Progenitor cell of endocrine pancreas (in vitro differentiated cells): Measurements from ENCODE around the gene GRIK5. TPM values are rescaled to one million over a fixed set of nuclear protein-coding genes. Genes with fewer than 3 reads are reported as not detected.
A peak's percentile ranks its signal among the peaks of the same experiment; 100 is the strongest.

Experiments used
- DNase-seq: peaks from one replicate; pipeline ENCODE4 v3.0.0; 2021; ENCODE audit warnings: low spot score; ENCODE audit not compliant: unreplicated experiment
- H3K27ac Mint-ChIP-seq: 2 replicates; pipeline ENCODE4 v1.8.0; 2021; ENCODE audit warnings: mild to moderate bottlenecking, moderate library complexity, mixed read lengths
- H3K27me3 Mint-ChIP-seq: 2 replicates; pipeline ENCODE4 v1.8.0; 2021; ENCODE audit warnings: mixed read lengths
- H3K36me3 Mint-ChIP-seq: 2 replicates; pipeline ENCODE4 v1.8.0; 2022; ENCODE audit warnings: mixed read lengths; ENCODE audit not compliant: insufficient read depth
- H3K4me1 Mint-ChIP-seq: 2 replicates; pipeline ENCODE4 v1.8.0; 2021; ENCODE audit warnings: low read depth, mixed read lengths
- H3K4me3 Mint-ChIP-seq: 2 replicates; pipeline ENCODE4 v1.8.0; 2021; ENCODE audit warnings: low read depth, mild to moderate bottlenecking, moderate library complexity, mixed read lengths
- H3K9me3 Mint-ChIP-seq: 2 replicates; pipeline ENCODE4 v1.8.0; 2021; ENCODE audit warnings: low read depth, mixed read lengths
- CTCF ChIP-seq: fragments of 200-600 bp; sonication (generic); IDR thresholded peaks from one replicate; pipeline ENCODE4 v1.5.0; 2021; ENCODE audit warnings: antibody characterized with exemption, mild to moderate bottlenecking; ENCODE audit not compliant: unreplicated experiment
- long read RNA-seq: library from polyadenylated mRNA; unstranded; transcript quantifications from one replicate; pipeline ENCODE4 v2.0.0, GENCODE V29; 2020
- total RNA-seq: library from RNA; stranded (reverse); gene quantifications from 2 replicates; pipeline ENCODE4 v1.2.1, GENCODE V29; 2021

Gene GRIK5
- 10.7 and 11.6 TPM in 2 replicates for total RNA-seq
- long read RNA-seq = 0 reads

- H3K36me3 Mint-ChIP-seq = no peaks in the 10 kb centered on the region
- no peak within 1 kb of the TSS for H3K4me3 Mint-ChIP-seq
- no peak for TF ChIP-seq CTCF
- H3K4me1 Mint-ChIP-seq = no peaks in the 10 kb centered on the region
- H3K9me3 Mint-ChIP-seq = no peaks in the 10 kb centered on the region
- DNase-seq = no peak
- no peak within 1 kb of the TSS for H3K27ac Mint-ChIP-seq
- peaks cover 12% of the 10 kb centered on the region for H3K27me3 Mint-ChIP-seq
Observed at GRCh38 chr19:42069619-42070351, at the start of gene GRIK5. GRIK5 (minus strand) TSS chr19:42070206; CDS start chr19:42065770, 4,436 bp downstream.

- H3K9me3 Mint-ChIP-seq = no peaks in the 10 kb centered on the region
- no peak for TF ChIP-seq CTCF
- H3K4me1 Mint-ChIP-seq = no peaks in the 10 kb centered on the region
- peaks cover 34% of the 10 kb centered on the region for H3K27me3 Mint-ChIP-seq
- no peak for DNase-seq
- no peaks in the 10 kb centered on the region for H3K36me3 Mint-ChIP-seq
- H3K4me3 Mint-ChIP-seq = no peak overlapping the region
- H3K27ac Mint-ChIP-seq = no peak overlapping the region
Observed at GRCh38 chr19:42117076-42117475, 47.1 kb upstream of the GRIK5 start.

GRCh38 chr19:42116308-42117075 lies 46.5 kb upstream of the GRIK5 start:
- no peak for DNase-seq
- Mint-ChIP-seq H3K36me3 (no peaks in the 10 kb centered on the region), H3K9me3 (no peaks in the 10 kb centered on the region), H3K4me3 (no peak overlapping the region), H3K27me3 (peaks cover 35% of the 10 kb centered on the region), H3K4me1 (no peaks in the 10 kb centered on the region), H3K27ac (no peak overlapping the region)
- peak; percentile 14 for TF ChIP-seq CTCF

GRCh38 chr19:42115705-42116104 lies 45.7 kb upstream of the GRIK5 start:
- H3K27ac Mint-ChIP-seq = no peak overlapping the region
- TF ChIP-seq CTCF = no peak
- H3K9me3 Mint-ChIP-seq = no peaks in the 10 kb centered on the region
- H3K4me3 Mint-ChIP-seq = no peak overlapping the region
- H3K36me3 Mint-ChIP-seq = no peaks in the 10 kb centered on the region
- H3K27me3 Mint-ChIP-seq = peaks cover 38% of the 10 kb centered on the region
- no peaks in the 10 kb centered on the region for H3K4me1 Mint-ChIP-seq
- no peak for DNase-seq

- Mint-ChIP-seq H3K36me3 (no peaks in the 10 kb centered on the region), H3K4me3 (no peak overlapping the region), H3K27ac (no peak overlapping the region), H3K9me3 (no peaks in the 10 kb centered on the region), H3K4me1 (no peaks in the 10 kb centered on the region), H3K27me3 (peaks cover 37% of the 10 kb centered on the region)
- no peak for DNase-seq
- no peak for TF ChIP-seq CTCF
Observed at GRCh38 chr19:42115219-42115618, 45.2 kb upstream of the GRIK5 start.
